Thyroid gland (tissue), 4 donors: ENCODE data around the gene ALCAM. TPM values are rescaled to one million over a fixed set of nuclear protein-coding genes. Genes with fewer than 3 reads are reported as not detected.

Source experiments
- DNase-seq, 2 donors: peaks; one replicate each; pipeline ENCODE4 v3.0.0-alpha.2; 2019
- H3K27ac ChIP-seq, 3 donors: fragments of 200-600 bp; sonication (generic); 1 replicate in 2 of 3; 2 replicates in 1 of 3; pipeline ENCODE4 v1.5.1; 2016 to 2019; ENCODE audit warnings: mild to moderate bottlenecking in 1 of 3, moderate library complexity in 1 of 3
- H3K27me3 ChIP-seq: fragments of 200-600 bp; sonication (generic); one replicate; pipeline ENCODE4 v1.5.1; 2019
- H3K36me3 ChIP-seq, 2 donors: fragments of 200-600 bp; sonication (generic); one replicate each; pipeline ENCODE4 v1.5.1; 2016 to 2019
- H3K4me1 ChIP-seq, 2 donors: fragments of 200-600 bp; sonication (generic); one replicate each; pipeline ENCODE4 v1.5.1; 2017 to 2019
- H3K4me3 ChIP-seq, 3 donors: fragments of 200-600 bp; sonication (generic); replicated peaks in 1 of 3; 1 replicate in 2 of 3; 2 replicates in 1 of 3; pipeline ENCODE4 v1.5.1; 2016; ENCODE audit warnings: mild to moderate bottlenecking in 1 of 3
- H3K9me3 ChIP-seq: fragments of 200-600 bp; sonication (generic); one replicate; pipeline ENCODE4 v1.5.1; 2017
- POLR2A ChIP-seq, 2 donors: fragments of 450-650 bp; IDR thresholded peaks; one replicate each; pipeline ENCODE4 v1.6.1; 2017; ENCODE audit warnings: antibody characterized with exemption in 2 of 2, mild to moderate bottlenecking in 2 of 2, moderate library complexity in 1 of 2
- WGBS, 2 donors: methylation state at CpG; one replicate each; pipeline ENCODE4 v1.1.5; 2017; 5-methylcytosine and 5-hydroxymethylcytosine counted together
- intact Hi-C: fragments of 100-400 bp; cut with DNase I; formaldehyde crosslinking; loops from one replicate; pipeline ENCODE4 v1.15.1; 2023
- total RNA-seq, 4 donors: library from RNA; depleted of rRNA; stranded (reverse); fragments of >200 nt; gene quantifications; one replicate each; pipeline ENCODE4 v1.2.3, GENCODE V29; 2016
- TF ChIP-seq, protein P1 (sequence below), 6 experiments: fragments of 200-600 bp in 3 of 6; fragments of 450-650 bp in 3 of 6; sonication (generic) in 3 of 6; IDR thresholded peaks; one replicate each; pipeline ENCODE4 v1.5.1; 2016 to 2019; ENCODE audit warnings: antibody characterized with exemption in 6 of 6, mild to moderate bottlenecking in 2 of 6, inconsistent platforms in 1 of 6, moderate library complexity in 1 of 6

ALCAM gene
- total RNA-seq, 4 donors from 2014 or later: 86.5 to 129 (median 108) TPM

DNA sequence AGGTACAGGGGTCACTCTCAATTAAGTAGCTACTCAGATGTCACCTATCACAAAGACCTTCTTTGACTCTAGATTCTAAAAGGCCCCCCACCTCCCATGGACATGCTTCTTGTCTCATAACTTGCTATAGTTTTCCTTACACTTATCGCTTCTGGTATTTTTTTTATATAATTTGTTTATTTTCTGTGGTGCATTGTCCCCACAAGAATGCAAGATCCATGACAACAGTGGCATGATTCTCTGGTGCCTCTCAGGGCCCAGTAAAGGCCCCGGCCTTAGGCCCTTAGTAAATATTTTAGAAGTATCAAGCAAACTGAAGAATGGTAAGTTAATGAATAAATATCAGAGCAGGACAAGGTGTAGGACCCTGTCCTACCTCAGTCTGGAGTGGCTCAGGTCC, 253.5 kb downstream of the ALCAM start:
- Histone ChIP-seq H3K4me1 (no peaks in the 10 kb centered on the region), H3K4me3 (no peak overlapping the region)
- 90 to 96% methylated on average over 2 of the region's 2 CpGs for WGBS, 2 donors

DNA sequence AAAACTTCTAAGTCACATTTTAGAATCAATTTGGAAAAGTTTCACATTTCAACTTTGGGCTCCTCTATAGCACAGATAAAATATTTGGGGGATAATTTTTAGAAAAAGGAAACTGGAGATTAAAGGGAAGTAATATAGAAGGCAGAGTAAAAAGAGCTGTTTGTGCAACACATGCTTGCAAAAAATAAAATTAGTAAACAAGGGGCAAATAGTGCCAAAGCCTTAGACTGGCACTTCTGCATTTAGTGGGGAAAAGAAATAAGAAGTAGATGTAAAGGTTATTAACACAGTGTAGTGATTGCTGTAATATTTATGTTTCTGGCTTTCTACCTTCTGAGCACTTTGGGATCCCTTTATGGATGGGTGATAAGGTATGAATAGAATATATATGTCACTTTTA, 255.5 kb downstream of the ALCAM start:
- no peaks in the 10 kb centered on the region for H3K27me3 ChIP-seq
- no peak overlapping the region for H3K27ac ChIP-seq
- no peaks in the 10 kb centered on the region for H3K9me3 ChIP-seq
- no peaks in the 10 kb centered on the region for H3K36me3 ChIP-seq
- intact Hi-C loops: no loop called here
- no peaks in the 10 kb centered on the region for H3K4me1 ChIP-seq
- no peak overlapping the region for H3K4me3 ChIP-seq
- TF ChIP-seq, protein P1, sequence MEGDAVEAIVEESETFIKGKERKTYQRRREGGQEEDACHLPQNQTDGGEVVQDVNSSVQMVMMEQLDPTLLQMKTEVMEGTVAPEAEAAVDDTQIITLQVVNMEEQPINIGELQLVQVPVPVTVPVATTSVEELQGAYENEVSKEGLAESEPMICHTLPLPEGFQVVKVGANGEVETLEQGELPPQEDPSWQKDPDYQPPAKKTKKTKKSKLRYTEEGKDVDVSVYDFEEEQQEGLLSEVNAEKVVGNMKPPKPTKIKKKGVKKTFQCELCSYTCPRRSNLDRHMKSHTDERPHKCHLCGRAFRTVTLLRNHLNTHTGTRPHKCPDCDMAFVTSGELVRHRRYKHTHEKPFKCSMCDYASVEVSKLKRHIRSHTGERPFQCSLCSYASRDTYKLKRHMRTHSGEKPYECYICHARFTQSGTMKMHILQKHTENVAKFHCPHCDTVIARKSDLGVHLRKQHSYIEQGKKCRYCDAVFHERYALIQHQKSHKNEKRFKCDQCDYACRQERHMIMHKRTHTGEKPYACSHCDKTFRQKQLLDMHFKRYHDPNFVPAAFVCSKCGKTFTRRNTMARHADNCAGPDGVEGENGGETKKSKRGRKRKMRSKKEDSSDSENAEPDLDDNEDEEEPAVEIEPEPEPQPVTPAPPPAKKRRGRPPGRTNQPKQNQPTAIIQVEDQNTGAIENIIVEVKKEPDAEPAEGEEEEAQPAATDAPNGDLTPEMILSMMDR (IDR thresholded peaks at IDR 0.05): no peak
- TF ChIP-seq POLR2A (IDR thresholded peaks at IDR 0.05): no peak
- no peak for DNase-seq

More for the DNA sequence above, 253.5 kb downstream of the ALCAM start:
- no peak for DNase-seq
- no peaks in the 10 kb centered on the region for H3K9me3 ChIP-seq
- H3K27me3 ChIP-seq: no peaks in the 10 kb centered on the region
- H3K27ac ChIP-seq: no peak overlapping the region
- no peaks in the 10 kb centered on the region for H3K36me3 ChIP-seq
- intact Hi-C loops: no loop called here
- TF ChIP-seq POLR2A (IDR thresholded peaks at IDR 0.05): no peak
- TF ChIP-seq, protein P1 (IDR thresholded peaks at IDR 0.05): no peak
